GM12878 (cell line): ENCODE results near the gene AASDHPPT. TPM values are rescaled to one million over a fixed set of nuclear protein-coding genes. Genes with fewer than 3 reads are reported as not detected.
A peak's percentile ranks its signal among the peaks of the same experiment; 100 is the strongest.

Experiments
- ASH2L ChIP-seq: fragments of 300-600, 200-600 bp; sonication (generic); IDR thresholded peaks from 2 replicates; pipeline ENCODE4 v1.6.1; 2017; ENCODE audit warnings: low read depth, mild to moderate bottlenecking, borderline replicate concordance
- CBFB ChIP-seq: IDR thresholded peaks from 2 replicates; pipeline ENCODE4 v1.6.1; 2016; ENCODE audit warnings: antibody characterized with exemption, low read depth
- CBX5 ChIP-seq: sonication (generic); IDR thresholded peaks from 2 replicates; pipeline ENCODE4 v1.6.1; 2016; ENCODE audit warnings: low read depth, moderate library complexity, mild to moderate bottlenecking, inconsistent platforms
- CREB1 ChIP-seq: IDR thresholded peaks from 2 replicates; pipeline ENCODE4 v1.6.1; 2012; ENCODE audit warnings: low read depth, mild to moderate bottlenecking, inconsistent platforms
- DPF2 ChIP-seq: fragments of 450-650 bp; IDR thresholded peaks from 2 replicates; pipeline ENCODE4 v1.6.1; 2017; ENCODE audit warnings: mild to moderate bottlenecking
- EED ChIP-seq: sonication (generic); IDR thresholded peaks from 2 replicates; pipeline ENCODE4 v1.6.1; 2016; ENCODE audit warnings: antibody characterized with exemption, low read depth
- EGR1 ChIP-seq, 2 experiments: IDR thresholded peaks; 1 replicate in 1 of 2; 2 replicates in 1 of 2; pipeline ENCODE4 v1.6.1; 2011 to 2012; ENCODE audit warnings: low read depth in 2 of 2, low read length in 2 of 2, borderline replicate concordance in 1 of 2, mild to moderate bottlenecking in 1 of 2, moderate library complexity in 1 of 2
- GATAD2B ChIP-seq: fragments of 450-650 bp; conservative IDR thresholded peaks from 2 replicates; pipeline ENCODE4 v1.6.1; 2017; ENCODE audit warnings: low read depth, mild to moderate bottlenecking, moderate library complexity
- HCFC1 ChIP-seq: fragments of 150-350 bp; IDR thresholded peaks from 2 replicates; pipeline ENCODE4 v1.6.1; 2014; ENCODE audit warnings: low read length
- IKZF1 ChIP-seq: fragments of 450-650 bp; conservative IDR thresholded peaks from 2 replicates; pipeline ENCODE4 v1.6.1; 2017; ENCODE audit warnings: antibody characterized with exemption, mild to moderate bottlenecking
- IKZF2 ChIP-seq, 2 experiments: fragments of 450-650 bp; IDR thresholded peaks; 2 replicates each; pipeline ENCODE4 v1.6.1; 2017; ENCODE audit warnings: mild to moderate bottlenecking in 2 of 2, moderate library complexity in 2 of 2
- LARP7 ChIP-seq: fragments of 450-650 bp; IDR thresholded peaks from 2 replicates; pipeline ENCODE4 v1.6.1; 2017; ENCODE audit warnings: mild to moderate bottlenecking
- MTA2 ChIP-seq: fragments of 450-650 bp; IDR thresholded peaks from 2 replicates; pipeline ENCODE4 v1.6.1; 2016; ENCODE audit warnings: low read depth, mild to moderate bottlenecking, moderate library complexity
- NFIC ChIP-seq: IDR thresholded peaks from 2 replicates; pipeline ENCODE4 v1.6.1; 2012; ENCODE audit warnings: low read depth, mild to moderate bottlenecking, inconsistent platforms, low read length, moderate library complexity
- NFXL1 ChIP-seq: fragments of 450-650 bp; IDR thresholded peaks from 2 replicates; pipeline ENCODE4 v1.6.1; 2017; ENCODE audit warnings: antibody characterized with exemption, mild to moderate bottlenecking, borderline replicate concordance
- PML ChIP-seq: IDR thresholded peaks from 2 replicates; pipeline ENCODE4 v1.6.1; 2012; ENCODE audit warnings: low read length, inconsistent platforms
- POLR2A ChIP-seq: IDR thresholded peaks from 2 replicates; pipeline ENCODE4 v1.6.1; 2011; ENCODE audit warnings: low read depth, mild to moderate bottlenecking, low read length
- POLR2AphosphoS5 ChIP-seq: IDR thresholded peaks from 2 replicates; pipeline ENCODE4 v1.6.1; 2011; ENCODE audit warnings: mild to moderate bottlenecking, low read length, inconsistent platforms
- RB1 ChIP-seq: fragments of 450-650 bp; formaldehyde crosslinking; IDR thresholded peaks from 2 replicates; pipeline ENCODE4 v1.6.1; 2017; ENCODE audit warnings: mild to moderate bottlenecking, borderline replicate concordance
- SIN3A ChIP-seq: IDR thresholded peaks from 2 replicates; pipeline ENCODE4 v1.6.1; 2012; ENCODE audit warnings: low read depth, low read length, improper control_type of control experiment
- SUPT20H ChIP-seq: IDR thresholded peaks from 2 replicates; pipeline ENCODE4 v1.6.1; 2011; ENCODE audit warnings: low read depth, mild to moderate bottlenecking, low read length, moderate library complexity, borderline replicate concordance; ENCODE audit not compliant: control insufficient read depth
- SUZ12 ChIP-seq: fragments of 200-600 bp; sonication (generic); IDR thresholded peaks from one replicate; pipeline ENCODE4 v1.6.1; 2018; ENCODE audit warnings: antibody characterized with exemption, mild to moderate bottlenecking; ENCODE audit not compliant: unreplicated experiment
- ZNF207 ChIP-seq: fragments of 450-650 bp; IDR thresholded peaks from 2 replicates; pipeline ENCODE4 v1.6.1; 2014; ENCODE audit warnings: antibody characterized with exemption, mild to moderate bottlenecking, borderline replicate concordance
- polyA plus RNA-seq, 11 experiments: library from polyadenylated mRNA; depleted of rRNA in 4 of 11; unstranded in 6 of 11; stranded (reverse) in 5 of 11; fragments of >200 nt; fragmentation: Nextera tagmentation in 4 of 11; fragmentation: Illumina TruSeq in 1 of 11; extraction: Ambion mirVana in 4 of 11; extraction: Trizol in 1 of 11; gene quantifications; 1 replicate in 1 of 11; 2 replicates in 10 of 11; pipeline versions ENCODE4 v1.2.1 to v1.2.3, GENCODE V29; 2011 to 2016; ENCODE audit warnings: inconsistent platforms in 2 of 11, missing spikeins in 2 of 11, low read depth in 1 of 11
- total RNA-seq, 4 experiments: library from RNA; depleted of rRNA in 3 of 4; stranded (reverse); fragments of >200 nt in 3 of 4; fragmentation: Illumina TruSeq in 1 of 4; extraction: Trizol in 1 of 4; gene quantifications; 2 replicates each; pipeline versions ENCODE4 v1.2.1 to v1.2.3, GENCODE V29; 2013 to 2021
- TF ChIP-seq, protein P1 (sequence below): fragments of 450-650 bp; IDR thresholded peaks from 2 replicates; pipeline ENCODE4 v1.6.1; 2017; ENCODE audit warnings: low read depth, mild to moderate bottlenecking, moderate library complexity
- TF ChIP-seq, protein P2 (sequence below): fragments of 450-650 bp; IDR thresholded peaks from 2 replicates; pipeline ENCODE4 v1.6.1; 2017; ENCODE audit warnings: mild to moderate bottlenecking, low read depth, inconsistent platforms; ENCODE audit not compliant: poor library complexity, severe bottlenecking
- TF ChIP-seq, protein P3 (sequence below), 3 experiments: IDR thresholded peaks in 2 of 3; conservative IDR thresholded peaks in 1 of 3; 2 replicates each; pipeline ENCODE4 v1.5.1; 2011; ENCODE audit warnings: low read depth in 3 of 3, low read length in 3 of 3, mild to moderate bottlenecking in 3 of 3, control low read depth in 2 of 3, moderate library complexity in 2 of 3, inconsistent platforms in 1 of 3, mixed read lengths in 1 of 3; ENCODE audit not compliant: control insufficient read depth in 2 of 3, insufficient read depth in 1 of 3; ENCODE audit errors: extremely low read depth in 1 of 3

Gene AASDHPPT
- total and polyA plus RNA-seq, 10 of the 15 experiments (the other 5 are each of a cell fraction or from before 2014, with no cell fraction given) = 37.3 to 92.6 (median 50.5) TPM

DNA sequence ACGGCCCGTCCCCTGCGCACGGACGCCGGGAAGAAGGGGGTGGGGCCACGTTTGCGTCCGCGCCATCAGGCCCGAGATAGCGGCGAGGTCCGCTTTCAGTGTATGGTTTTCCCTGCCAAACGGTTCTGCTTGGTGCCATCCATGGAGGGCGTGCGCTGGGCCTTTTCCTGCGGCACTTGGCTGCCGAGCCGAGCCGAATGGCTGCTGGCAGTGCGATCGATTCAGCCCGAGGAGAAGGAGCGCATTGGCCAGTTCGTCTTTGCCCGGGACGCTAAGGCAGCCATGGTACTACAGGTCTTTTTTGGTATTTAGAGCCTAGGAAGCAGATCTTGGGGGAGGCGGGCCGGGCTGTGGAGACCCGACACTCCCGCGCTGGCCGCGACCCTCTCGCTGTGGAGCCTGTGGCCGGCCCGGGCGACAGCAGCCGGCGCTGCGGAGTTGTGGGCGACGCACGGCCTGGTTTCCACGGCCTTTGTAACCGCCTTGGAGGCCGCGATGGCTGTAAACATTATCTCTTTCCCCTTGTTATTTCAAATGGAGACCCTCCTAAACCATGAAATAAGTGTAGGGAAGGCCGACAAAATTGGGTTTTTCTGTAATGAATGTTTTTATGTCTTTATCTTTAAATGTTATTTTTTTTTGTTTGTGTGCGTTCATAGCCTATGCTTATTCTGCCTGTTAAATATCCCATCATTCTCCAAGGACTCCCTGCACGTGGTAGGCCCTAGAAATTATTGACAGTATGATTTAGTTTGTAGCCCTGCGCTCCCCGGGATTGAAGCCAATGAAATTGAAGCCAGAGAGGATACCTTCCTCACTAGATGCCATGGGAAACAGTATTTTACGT lies at the start of gene AASDHPPT (continued):
- peak; percentile 80 for TF ChIP-seq ZNF207
- TF ChIP-seq DPF2 = no peak
- TF ChIP-seq, protein P1, sequence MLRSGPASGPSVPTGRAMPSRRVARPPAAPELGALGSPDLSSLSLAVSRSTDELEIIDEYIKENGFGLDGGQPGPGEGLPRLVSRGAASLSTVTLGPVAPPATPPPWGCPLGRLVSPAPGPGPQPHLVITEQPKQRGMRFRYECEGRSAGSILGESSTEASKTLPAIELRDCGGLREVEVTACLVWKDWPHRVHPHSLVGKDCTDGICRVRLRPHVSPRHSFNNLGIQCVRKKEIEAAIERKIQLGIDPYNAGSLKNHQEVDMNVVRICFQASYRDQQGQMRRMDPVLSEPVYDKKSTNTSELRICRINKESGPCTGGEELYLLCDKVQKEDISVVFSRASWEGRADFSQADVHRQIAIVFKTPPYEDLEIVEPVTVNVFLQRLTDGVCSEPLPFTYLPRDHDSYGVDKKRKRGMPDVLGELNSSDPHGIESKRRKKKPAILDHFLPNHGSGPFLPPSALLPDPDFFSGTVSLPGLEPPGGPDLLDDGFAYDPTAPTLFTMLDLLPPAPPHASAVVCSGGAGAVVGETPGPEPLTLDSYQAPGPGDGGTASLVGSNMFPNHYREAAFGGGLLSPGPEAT = no peak
- TF ChIP-seq EED = no peak
- TF ChIP-seq CBX5 = no peak
- peak in 1 of 2 experiments; percentile 12; a peak in 1 of 4 replicates for TF ChIP-seq IKZF2 (IDR thresholded peaks at IDR 0.05)
- TF ChIP-seq HCFC1 = 0 out of 2 replicates have a peak, but pooled peaks have one; percentile 4
- no peak for TF ChIP-seq SUPT20H
- TF ChIP-seq, protein P2, sequence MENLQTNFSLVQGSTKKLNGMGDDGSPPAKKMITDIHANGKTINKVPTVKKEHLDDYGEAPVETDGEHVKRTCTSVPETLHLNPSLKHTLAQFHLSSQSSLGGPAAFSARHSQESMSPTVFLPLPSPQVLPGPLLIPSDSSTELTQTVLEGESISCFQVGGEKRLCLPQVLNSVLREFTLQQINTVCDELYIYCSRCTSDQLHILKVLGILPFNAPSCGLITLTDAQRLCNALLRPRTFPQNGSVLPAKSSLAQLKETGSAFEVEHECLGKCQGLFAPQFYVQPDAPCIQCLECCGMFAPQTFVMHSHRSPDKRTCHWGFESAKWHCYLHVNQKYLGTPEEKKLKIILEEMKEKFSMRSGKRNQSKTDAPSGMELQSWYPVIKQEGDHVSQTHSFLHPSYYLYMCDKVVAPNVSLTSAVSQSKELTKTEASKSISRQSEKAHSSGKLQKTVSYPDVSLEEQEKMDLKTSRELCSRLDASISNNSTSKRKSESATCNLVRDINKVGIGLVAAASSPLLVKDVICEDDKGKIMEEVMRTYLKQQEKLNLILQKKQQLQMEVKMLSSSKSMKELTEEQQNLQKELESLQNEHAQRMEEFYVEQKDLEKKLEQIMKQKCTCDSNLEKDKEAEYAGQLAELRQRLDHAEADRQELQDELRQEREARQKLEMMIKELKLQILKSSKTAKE = no peak
- TF ChIP-seq MTA2 = no peak
- peak; percentile 88 for TF ChIP-seq LARP7
- peak; percentile 95 for TF ChIP-seq POLR2A
- TF ChIP-seq SUZ12 = no peak
- no peak for TF ChIP-seq NFIC
- 0 out of 2 replicates have a peak, but pooled peaks have one; percentile 38 for TF ChIP-seq CBFB
- TF ChIP-seq IKZF1 = 0 out of 2 replicates have a peak, but pooled peaks have one; percentile 31
- TF ChIP-seq CREB1 = no peak
- peak; percentile 83 for TF ChIP-seq POLR2AphosphoS5
- TF ChIP-seq PML = peak; percentile 70; the same call in 1 of the 2 replicates
- TF ChIP-seq SIN3A = 0 out of 2 replicates have a peak, but pooled peaks have one; percentile 4
- TF ChIP-seq EGR1 (IDR thresholded peaks at IDR 0.05; ENCODE audit: borderline replicate concordance in 1 of 2, low read depth in 2 of 2, low read length in 2 of 2) = peak in 1 of 2 experiments; percentile 66; a peak in 1 of 3 replicates
- peak; percentile 39; the same call in 1 of the 2 replicates for TF ChIP-seq GATAD2B
- TF ChIP-seq ASH2L = peak; percentile 86
- 0 out of 2 replicates have a peak, but pooled peaks have one; percentile 62 for TF ChIP-seq RB1
- TF ChIP-seq, protein P3, sequence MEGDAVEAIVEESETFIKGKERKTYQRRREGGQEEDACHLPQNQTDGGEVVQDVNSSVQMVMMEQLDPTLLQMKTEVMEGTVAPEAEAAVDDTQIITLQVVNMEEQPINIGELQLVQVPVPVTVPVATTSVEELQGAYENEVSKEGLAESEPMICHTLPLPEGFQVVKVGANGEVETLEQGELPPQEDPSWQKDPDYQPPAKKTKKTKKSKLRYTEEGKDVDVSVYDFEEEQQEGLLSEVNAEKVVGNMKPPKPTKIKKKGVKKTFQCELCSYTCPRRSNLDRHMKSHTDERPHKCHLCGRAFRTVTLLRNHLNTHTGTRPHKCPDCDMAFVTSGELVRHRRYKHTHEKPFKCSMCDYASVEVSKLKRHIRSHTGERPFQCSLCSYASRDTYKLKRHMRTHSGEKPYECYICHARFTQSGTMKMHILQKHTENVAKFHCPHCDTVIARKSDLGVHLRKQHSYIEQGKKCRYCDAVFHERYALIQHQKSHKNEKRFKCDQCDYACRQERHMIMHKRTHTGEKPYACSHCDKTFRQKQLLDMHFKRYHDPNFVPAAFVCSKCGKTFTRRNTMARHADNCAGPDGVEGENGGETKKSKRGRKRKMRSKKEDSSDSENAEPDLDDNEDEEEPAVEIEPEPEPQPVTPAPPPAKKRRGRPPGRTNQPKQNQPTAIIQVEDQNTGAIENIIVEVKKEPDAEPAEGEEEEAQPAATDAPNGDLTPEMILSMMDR (IDR thresholded peaks at IDR 0.05 in 2 of 3, conservative IDR thresholded peaks at IDR 0.05 in 1 of 3; ENCODE audit: control insufficient read depth in 2 of 3, extremely low read depth in 1 of 3, insufficient read depth in 1 of 3, low read depth in 3 of 3, low read length in 3 of 3) = 0 out of 6 replicates have a peak, but pooled peaks of 1 of the 3 experiments have one; percentile 1
- no peak for TF ChIP-seq NFXL1
